Lower lobe of right lung (tissue), 2 donors: ENCODE measurements around the gene ADAMTS2. TPM values are rescaled to one million over a fixed set of nuclear protein-coding genes. Genes with fewer than 3 reads are reported as not detected.
A peak's percentile ranks its signal among the peaks of the same experiment; 100 is the strongest.

Experiments used
- ATAC-seq, 2 donors: fragments of 200-7000 bp; cut with Tn5 transposase; one replicate each; pipeline ENCODE4 v1.9.1; 2020 to 2022; ENCODE audit warnings: mild to moderate bottlenecking in 2 of 2, moderate library complexity in 2 of 2
- DNase-seq: peaks from one replicate; pipeline ENCODE4 v3.0.0-alpha.2; 2020
- H3K27ac ChIP-seq: fragments of 200-600 bp; one replicate; pipeline ENCODE4 v1.8.0; 2022
- H3K27me3 ChIP-seq: fragments of 200-600 bp; one replicate; pipeline ENCODE4 v1.8.0; 2022; ENCODE audit warnings: low read depth
- H3K36me3 ChIP-seq: fragments of 200-600 bp; one replicate; pipeline ENCODE4 v1.8.0; 2022; ENCODE audit warnings: mild to moderate bottlenecking
- H3K4me1 ChIP-seq: fragments of 200-600 bp; one replicate; pipeline ENCODE4 v1.8.0; 2022
- H3K4me3 ChIP-seq: fragments of 200-600 bp; one replicate; pipeline ENCODE4 v1.8.0; 2022; ENCODE audit warnings: mild to moderate bottlenecking
- H3K9me3 ChIP-seq: fragments of 200-600 bp; one replicate; pipeline ENCODE4 v1.8.0; 2022
- CTCF ChIP-seq: fragments of 200-600 bp; IDR thresholded peaks from one replicate; pipeline ENCODE4 v1.8.0; 2022; ENCODE audit warnings: antibody characterized with exemption, mild to moderate bottlenecking
- intact Hi-C: fragments of 100-400 bp; cut with DNase I; formaldehyde crosslinking; loops from one replicate; pipeline ENCODE4 v1.11.0; 2022
- total RNA-seq: library from RNA; stranded (reverse); fragmentation: NEBNext Ultra II Directional; extraction: Animal tissue kit (Norgen Biotek cat#: 25700); gene quantifications from one replicate; pipeline ENCODE4 v1.2.1, GENCODE V29; 2021
- donor health status: DM: no; HTN: yes; CAD: no; lungs with severe emphysema.

Gene ADAMTS2
- total RNA-seq, 1 donor from 2014 or later, result 13.0 TPM

GRCh38 chr5:179171251-179171815 lies 173.9 kb downstream of the ADAMTS2 start:
- H3K27me3 ChIP-seq, result peaks cover 9% of the 10 kb centered on the region
- peak; percentile 31 for DNase-seq
- no peak for TF ChIP-seq CTCF
- H3K27ac ChIP-seq, result no peak overlapping the region
- no peak for ATAC-seq
- intact Hi-C loops, result no loop called here
- H3K4me3 ChIP-seq, result no peak overlapping the region
- H3K4me1 ChIP-seq, result peaks cover 12% of the 10 kb centered on the region
- no peaks in the 10 kb centered on the region for H3K36me3 ChIP-seq
- no peaks in the 10 kb centered on the region for H3K9me3 ChIP-seq

- ATAC-seq (no peak), DNase-seq (peak; percentile 12)
- no peak overlapping the region for H3K27ac ChIP-seq
- H3K4me1 ChIP-seq, result peaks cover 12% of the 10 kb centered on the region
- intact Hi-C loops, result no loop called here
- H3K4me3 ChIP-seq, result no peak overlapping the region
- no peaks in the 10 kb centered on the region for H3K36me3 ChIP-seq
- no peaks in the 10 kb centered on the region for H3K9me3 ChIP-seq
- peaks cover 9% of the 10 kb centered on the region for H3K27me3 ChIP-seq
- no peak for TF ChIP-seq CTCF
Measured at GRCh38 chr5:179170606-179171005, 174.7 kb downstream of the ADAMTS2 start.

GRCh38 chr5:179169836-179170235 lies 175.4 kb downstream of the ADAMTS2 start:
- peaks cover 9% of the 10 kb centered on the region for H3K27me3 ChIP-seq
- H3K36me3 ChIP-seq, result no peaks in the 10 kb centered on the region
- ATAC-seq (no peak), DNase-seq (no peak)
- no peaks in the 10 kb centered on the region for H3K9me3 ChIP-seq
- no peak for TF ChIP-seq CTCF
- peaks cover 12% of the 10 kb centered on the region for H3K4me1 ChIP-seq
- intact Hi-C loops, result loop anchor here (10.0 kb wide), 1 partner anchor 325 kb away; no protein-coding TSS in a partner anchor
- H3K4me3 ChIP-seq, result no peak overlapping the region
- H3K27ac ChIP-seq, result no peak overlapping the region

GRCh38 chr5:179168664-179169063 lies 176.6 kb downstream of the ADAMTS2 start:
- DNase-seq, result peak; percentile 3
- no peak for ATAC-seq
- intact Hi-C loops, result loop anchor here (10.0 kb wide), 1 partner anchor 326 kb away; no protein-coding TSS in a partner anchor

GRCh38 chr5:179167871-179168451 lies 177.3 kb downstream of the ADAMTS2 start:
- H3K27me3 ChIP-seq, result peaks cover 9% of the 10 kb centered on the region
- H3K4me1 ChIP-seq, result peaks cover 12% of the 10 kb centered on the region
- H3K27ac ChIP-seq, result no peak overlapping the region
- DNase-seq (peak; percentile 20), ATAC-seq (no peak)
- no peaks in the 10 kb centered on the region for H3K9me3 ChIP-seq
- intact Hi-C loops, result loop anchor here (10.0 kb wide), 1 partner anchor 327 kb away; no protein-coding TSS in a partner anchor
- H3K36me3 ChIP-seq, result no peaks in the 10 kb centered on the region
- no peak overlapping the region for H3K4me3 ChIP-seq
- TF ChIP-seq CTCF, result no peak

More at GRCh38 chr5:179168664-179169063, 176.6 kb downstream of the ADAMTS2 start:
- Histone ChIP-seq H3K4me1 (peaks cover 12% of the 10 kb centered on the region), H3K36me3 (no peaks in the 10 kb centered on the region), H3K4me3 (no peak overlapping the region), H3K27ac (no peak overlapping the region), H3K9me3 (no peaks in the 10 kb centered on the region), H3K27me3 (peaks cover 9% of the 10 kb centered on the region)
- TF ChIP-seq CTCF, result no peak
